OCI-M1 (cell line): Measurements from ENCODE around the gene CACNA1C.

Source experiments
- DNase-seq: peaks from one replicate; lab custom pipeline; 2025; lab: John Stamatoyannopoulos, UW

CACNA1C gene

DNA sequence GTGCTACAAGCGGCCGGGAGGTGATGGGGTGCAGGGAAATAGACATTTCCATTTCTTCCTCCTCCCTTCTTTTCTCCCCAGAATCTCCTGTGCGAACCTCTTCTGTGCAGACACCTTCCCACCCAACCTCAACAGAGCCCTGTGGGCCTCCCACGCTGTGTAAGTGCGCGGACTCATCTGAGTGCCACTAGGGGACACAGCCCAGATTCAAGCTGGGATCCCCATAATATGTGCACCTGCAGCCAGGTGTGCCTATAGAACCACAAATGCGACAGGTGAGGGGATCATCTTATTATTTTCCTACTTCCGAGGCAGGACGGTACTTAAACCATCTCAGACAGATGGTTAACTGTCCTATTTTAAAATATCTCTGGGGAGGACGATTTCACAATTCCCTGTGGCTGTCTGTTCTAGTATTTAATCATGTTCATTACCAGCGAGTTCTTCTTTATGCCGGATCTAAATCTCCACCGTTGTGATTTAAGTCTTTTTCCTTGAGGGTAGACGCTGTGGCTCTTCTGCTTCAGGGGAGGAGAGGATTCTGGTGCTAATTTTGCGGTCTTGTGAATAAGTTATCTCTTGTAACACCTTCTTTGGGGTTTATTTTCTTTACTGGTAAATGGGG, 17.2 kb upstream of the CACNA1C start:
- DNase-seq, result peak; percentile 41

DNA sequence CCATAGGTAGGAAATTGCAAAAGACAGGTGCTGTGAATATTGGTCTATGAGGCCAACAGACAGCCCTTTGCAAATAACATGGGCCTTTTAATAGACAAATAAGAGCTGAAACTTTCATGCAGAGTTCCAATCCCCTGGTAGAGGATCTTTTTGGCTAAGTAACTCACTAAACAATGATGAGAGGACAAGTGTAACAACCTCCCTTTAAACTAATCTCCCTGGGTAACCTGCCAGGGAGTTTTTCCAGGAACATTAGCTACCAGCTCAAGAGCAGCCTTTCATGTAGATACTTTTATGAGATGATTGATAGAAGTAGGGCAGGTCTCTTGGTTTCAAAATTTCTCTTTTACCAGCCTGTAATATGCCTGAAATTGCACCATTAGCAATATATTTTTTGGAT, 13.8 kb upstream of the CACNA1C start:
- DNase-seq, result no peak

DNA sequence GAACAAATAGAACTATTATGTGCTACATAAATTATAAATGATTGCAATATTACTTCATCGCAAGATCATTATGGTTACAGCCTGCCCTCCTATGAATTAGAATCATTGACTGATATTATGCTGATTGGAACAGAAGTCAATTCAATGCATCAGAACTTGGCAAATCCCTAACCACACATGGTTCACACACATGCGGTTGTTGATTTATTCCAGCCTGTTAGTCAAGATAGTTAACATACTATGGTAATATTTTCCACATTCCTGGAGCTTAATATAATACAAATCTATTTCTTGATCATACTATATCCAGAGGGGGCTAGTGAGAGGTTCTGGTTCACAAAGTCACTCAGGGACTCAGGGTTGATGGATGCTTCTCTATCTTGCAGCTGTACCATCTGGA, 9.7 kb upstream of the CACNA1C start:
- no peak for DNase-seq

DNA sequence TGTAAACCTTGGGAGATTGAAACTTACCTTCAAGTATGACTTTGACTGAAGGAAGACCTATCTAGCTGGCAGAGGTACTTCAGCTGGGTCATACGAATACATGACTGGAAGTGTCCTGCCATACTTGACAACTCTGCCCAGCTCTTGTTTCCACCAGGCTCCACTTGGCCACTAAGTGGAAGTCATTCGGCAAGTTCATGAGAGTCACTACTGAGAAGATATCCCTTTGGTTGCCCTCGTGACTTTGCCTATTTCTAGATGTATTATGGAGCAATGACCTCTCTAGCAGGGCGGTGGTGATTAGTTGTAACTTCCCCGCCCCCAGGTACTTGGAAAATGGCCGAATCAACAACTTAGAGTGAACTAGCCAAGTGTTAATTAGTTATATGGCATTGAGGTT, 8.6 kb upstream of the CACNA1C start:
- no peak for DNase-seq

DNA sequence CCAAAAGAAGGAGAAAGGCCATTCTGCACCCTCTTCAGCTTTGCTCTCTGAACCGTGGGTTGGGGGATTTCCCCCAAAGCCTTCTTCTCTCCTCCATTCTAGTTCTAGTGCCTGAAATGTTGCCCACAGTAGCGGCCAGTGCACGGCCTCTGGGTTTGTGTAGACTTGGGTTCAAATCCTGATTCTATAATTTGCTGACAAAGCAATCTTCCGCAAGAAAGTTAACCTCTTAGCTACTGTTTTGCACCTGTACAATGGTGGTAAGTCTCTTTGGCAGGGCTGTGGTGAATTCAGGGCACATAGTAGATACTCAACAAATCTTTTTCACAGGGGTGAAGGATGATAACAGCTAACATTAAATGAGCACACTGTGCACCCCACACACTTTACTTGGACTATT, 5.8 kb upstream of the CACNA1C start:
- DNase-seq, result no peak

DNA sequence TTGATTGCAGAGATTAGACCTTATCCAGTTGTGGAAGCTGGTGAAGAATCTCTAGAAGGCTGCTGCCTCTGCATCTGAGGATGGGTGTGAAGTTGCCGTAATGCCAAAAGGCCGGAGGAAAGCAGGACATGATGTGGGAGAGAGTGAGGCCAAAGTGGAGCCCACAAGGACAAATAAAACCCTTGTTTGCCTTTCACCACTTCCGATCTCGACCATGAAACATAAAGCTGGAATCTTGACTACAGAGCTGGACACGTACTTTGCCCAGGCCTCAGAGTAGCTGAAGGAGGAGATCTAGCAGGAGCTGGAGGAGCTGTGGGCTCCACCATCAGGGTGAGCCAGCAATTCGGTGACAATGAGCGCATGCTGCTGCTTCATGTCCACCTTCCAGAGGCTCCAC, 5.0 kb upstream of the CACNA1C start:
- no peak for DNase-seq

DNA sequence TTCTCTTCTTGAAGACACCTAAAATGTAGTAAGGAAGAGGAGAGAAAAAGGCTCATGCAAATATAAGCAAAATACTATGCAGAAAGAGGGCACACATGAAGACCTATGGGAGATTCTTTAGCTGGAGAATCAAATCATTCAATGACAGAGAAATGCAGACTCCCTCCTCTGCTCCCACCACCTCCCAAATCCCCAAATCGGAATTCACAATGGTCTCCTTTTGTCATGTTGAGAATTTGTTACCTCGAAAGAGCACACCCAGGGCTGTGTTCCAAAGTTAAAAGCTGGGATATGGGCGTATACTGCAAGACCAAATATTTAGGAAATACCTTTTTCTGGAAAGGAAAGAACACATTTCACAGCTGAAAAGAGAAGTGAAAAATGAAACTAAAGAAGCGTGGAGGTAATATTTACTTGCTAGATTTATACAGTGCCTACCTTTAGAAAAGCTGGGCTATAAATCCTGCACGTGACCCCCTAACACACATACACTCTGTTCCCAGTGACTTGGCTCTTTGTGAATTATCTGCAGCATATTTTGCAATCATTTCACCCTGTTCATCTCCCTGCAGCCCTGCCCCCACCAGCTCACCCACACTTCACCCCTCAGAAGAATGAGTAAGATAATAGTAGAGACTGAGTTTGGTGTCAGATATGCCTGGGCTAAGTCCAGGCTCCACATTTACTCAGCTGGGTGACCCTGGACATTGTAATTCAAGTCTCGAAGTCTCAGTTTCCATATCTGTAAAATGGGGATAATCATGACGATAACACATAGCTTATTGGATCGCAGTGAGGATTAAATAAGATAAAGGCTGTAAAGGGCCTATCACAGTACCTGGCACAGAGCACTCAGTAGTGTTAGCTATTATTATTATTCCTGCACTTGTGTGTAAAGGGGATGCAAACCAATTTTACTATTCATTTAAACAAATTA, 2.9 kb upstream of the CACNA1C start:
- peak; percentile 24 for DNase-seq

DNA sequence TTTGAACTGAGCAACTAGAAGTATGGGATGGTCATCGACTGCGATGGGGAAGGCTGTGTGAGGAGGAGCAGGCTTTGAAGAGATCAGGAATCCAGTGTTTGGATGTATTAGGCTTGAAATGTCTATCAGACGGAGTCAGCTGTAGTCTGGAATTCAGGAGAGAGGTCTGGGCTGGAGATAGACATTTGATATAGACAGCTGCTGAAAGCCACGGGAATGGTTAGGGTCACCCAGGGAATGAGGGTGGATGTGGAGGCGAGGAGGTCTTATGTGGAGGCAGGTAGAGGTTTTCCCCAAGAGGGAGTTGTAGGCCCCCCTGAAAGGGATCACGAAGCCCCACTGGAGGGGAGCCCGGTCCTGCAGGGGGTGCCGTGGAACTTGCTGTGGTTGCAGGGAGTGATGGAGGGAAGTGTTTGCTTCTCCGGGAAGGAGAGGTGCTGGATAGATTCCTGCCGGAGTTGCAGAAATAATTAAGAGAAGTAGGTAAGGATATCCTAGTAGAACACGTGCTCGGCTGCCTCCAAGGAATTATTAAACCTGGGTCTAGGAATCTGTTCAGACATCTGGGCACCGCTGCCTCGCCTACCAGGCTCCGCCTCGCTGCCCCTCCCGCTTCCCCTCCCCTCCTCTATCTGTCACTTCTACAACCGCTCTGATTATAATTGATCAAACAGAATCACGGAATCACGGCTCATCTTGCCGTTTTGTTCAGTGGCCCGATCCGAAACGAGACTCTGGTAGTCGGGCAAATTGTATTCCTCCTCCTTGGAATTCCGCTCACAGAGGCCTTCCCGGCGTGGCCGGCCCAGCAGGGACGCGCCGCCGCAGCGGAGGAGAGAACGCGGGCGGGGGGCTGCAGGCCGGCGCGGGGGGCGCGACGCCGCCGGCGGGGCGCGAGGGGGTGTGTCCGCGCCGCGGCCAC, 826 bp upstream of the CACNA1C start:
- DNase-seq, result no peak

DNA sequence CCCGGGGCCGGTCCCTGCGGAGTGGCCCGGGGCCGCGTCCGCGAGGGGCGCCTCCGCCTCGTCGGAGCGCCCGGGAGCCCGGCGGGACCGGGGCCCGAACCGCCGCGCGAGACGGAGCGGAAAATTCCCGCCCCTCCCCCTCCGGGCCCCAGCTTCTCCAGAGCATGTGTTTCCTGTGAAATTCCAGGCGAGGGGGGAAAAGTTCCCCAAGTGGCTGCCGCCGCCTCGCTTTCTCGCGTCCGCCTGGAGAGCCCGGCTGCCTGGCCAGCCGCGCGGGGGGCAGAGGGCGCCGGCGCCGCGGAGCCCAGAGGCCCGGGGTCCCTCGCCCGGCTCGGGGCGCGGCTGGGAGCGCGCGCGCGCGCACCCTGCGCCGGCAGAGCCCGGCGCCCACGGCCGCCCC, 904 bp downstream of the CACNA1C start:
- no peak for DNase-seq

DNA sequence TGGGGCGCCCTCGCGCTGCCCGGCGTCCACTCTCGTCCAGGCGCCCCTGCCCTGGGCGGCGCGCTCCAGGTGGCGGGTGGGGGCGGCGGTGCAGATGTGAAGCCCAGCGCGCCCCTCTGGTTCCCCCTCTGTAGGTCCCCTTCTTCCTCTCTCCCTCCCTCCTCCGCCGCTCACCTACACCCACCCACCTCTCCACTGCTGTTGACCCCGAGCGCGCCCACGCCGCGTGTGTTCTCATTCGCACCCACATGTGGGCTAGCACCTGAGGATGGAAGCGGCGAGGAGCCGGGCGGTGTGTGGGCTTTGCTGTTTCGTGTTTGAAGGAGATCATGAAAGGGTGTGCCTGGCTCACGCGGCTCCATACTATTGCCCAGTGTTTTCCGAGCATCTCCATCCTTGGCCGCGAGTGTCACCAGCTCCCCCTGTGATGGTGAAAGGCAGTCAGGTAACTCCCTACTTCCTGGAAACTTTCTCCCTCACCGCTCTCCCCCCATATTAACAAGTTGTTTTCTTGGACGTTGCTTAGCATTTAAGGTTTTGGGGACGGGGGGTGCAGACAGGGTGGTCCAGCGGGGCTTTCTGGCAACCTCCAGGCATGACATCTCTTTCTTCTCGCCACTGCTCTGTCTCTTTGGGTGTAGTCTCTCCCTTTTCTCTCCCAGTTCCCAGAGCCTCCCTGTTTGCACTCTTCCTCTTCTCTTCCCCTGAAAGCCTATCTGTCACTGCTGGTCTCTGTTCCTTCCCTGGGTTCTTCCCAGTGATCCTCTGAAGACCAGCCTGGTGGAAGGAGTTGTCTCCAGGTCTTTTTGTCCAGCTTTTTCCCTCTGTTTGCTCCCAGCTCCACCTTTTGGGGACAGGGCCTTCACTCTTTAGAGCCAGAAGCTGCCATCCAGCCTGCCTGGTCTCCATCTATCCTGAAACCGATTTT, 1.6 kb downstream of the CACNA1C start:
- no peak for DNase-seq

DNA sequence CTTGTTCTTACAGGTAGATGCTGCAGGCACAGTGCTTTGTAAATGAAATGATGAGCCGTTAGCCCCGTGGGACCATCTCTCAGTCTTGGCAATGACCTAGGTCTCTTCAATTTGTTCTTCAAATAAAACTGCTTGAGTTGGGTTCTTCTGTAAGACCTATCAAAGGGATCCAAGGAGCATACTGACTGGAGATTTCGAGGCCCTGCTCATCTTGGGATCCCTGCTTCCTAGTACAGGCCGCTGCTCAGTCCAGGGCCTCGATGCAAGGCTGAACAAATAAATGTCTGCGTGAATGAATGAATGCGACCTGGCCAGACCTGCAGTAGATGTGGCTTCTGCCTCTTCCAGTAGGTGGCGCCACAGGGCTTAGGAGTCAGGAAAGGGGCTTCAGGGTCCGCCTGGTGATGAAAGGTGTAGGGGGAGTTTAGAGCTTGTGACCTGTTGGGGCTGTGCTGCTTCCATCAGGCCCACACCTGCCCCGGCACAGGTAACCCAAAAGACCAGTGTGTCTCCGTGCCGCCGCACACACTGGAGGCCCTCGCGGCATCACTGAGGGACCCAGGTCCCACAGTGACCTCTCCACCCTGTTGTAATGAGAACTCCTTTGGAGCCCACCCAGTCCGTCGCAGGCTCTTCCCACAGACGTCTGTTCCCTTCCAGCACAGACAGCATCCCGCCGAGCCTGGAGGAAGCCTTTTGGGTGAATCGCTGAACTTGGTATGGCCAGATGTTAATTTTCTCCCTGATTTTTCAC, 4.4 kb downstream of the CACNA1C start:
- peak; percentile 63 for DNase-seq

DNA sequence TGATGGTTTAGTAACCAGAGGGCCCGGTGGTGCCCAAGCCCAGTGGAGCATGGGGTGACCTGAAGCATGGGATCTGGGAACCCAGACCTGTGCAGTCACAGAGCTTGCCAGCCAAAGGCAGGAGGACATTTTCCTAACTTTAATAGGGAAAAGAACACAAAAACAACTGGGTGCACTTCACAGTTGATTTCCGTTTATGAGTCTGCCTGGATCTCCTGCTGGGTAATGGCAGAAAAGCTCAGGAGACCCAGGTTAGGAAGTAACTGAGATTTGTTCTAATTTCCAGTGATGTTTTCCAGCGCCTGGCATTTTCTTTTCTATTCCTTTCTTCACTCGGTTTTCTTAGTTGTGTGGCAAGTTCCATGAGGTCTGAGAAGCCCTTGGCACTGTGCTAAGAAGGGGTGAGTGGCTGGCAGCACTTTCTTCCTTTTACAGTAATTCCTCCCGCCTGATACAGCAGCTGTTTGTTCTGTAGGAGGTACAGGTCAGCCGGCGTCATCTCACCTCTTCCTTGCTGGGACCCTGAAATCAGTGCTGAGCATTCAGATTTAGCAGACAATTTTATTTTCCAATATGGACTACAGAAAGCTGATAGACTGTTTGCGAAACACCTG, 5.1 kb downstream of the CACNA1C start:
- DNase-seq, result no peak

DNA sequence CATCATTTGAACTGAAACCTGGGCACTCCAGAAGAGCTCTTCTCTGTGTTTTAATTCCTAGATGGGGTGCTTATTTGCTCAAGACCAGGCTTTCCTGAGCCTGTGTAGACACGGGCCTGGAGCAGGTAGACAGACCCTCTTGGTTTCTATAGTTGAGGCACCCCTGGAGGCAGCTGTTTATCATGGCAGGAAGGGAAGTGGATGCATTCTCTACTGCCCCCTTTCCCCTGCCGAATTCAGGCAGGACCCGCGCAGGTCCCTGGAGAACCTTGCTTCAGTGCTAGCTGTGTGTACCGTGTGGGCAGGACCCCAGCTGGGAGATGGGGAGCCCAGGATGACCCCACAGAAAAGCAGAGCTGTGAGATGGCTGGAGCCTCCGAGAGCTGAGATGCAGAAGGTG, 6.0 kb downstream of the CACNA1C start:
- DNase-seq, result no peak

DNA sequence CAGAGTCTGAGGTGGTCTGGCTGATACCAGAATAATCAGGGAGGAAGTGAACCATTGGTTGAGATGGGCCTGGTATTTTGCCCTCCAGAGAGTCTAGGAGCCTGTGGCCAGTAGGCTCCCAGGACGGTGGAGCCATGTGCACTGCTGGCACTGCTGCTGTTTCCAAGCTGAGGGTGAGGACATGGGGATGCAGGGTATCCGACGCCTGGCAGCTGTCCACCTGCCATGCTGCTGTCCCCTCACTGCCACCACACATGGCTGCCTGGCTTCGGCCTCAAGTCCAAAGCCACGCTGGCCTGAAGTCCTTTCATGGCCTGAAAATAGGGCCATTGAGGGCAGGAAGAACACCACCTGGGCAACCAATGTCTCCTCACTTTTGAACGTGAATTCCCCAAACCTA, 8.6 kb downstream of the CACNA1C start:
- no peak for DNase-seq

DNA sequence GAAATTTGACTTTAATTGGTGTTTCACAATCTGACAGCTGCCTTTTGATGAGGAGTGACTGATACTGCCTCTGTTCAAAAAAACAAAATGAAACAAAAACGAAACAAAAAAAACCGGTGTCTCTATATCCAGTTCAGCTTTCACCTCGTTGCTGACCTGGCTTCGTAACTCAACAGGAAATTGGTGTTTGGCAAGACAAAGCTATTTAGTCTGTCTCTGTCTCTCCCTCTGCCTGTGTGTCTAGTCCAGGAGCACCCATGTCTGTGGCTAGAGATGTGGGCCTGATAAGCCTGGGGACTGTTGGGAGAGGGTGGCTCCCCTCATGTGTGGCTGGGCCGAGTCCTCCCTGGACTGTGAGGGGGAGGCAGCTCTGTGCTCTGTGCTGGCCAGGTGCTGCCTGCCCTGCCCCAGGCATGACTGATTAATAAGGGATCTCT, 11.3 kb downstream of the CACNA1C start:
- DNase-seq, result peak; percentile 48

DNA sequence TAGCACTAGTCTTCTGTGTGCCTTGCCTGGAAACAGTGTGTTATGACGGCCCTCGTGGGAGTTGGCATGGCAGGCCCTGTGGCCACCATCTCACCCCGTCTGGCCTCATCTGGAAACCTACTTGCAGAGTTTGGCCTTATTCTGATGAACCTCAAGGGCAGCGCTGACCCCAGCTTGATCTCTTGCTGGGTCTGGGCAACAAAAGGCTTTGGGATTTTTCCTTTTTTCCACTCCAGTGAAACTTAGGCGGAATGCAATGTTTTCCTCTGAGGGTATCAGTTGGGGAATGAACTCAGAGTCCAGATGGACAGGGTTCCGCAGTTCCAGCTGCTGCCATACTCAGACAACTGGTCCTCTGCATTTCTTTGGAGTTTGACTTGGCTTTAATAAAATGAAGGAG, 15.9 kb downstream of the CACNA1C start:
- DNase-seq, result no peak

DNA sequence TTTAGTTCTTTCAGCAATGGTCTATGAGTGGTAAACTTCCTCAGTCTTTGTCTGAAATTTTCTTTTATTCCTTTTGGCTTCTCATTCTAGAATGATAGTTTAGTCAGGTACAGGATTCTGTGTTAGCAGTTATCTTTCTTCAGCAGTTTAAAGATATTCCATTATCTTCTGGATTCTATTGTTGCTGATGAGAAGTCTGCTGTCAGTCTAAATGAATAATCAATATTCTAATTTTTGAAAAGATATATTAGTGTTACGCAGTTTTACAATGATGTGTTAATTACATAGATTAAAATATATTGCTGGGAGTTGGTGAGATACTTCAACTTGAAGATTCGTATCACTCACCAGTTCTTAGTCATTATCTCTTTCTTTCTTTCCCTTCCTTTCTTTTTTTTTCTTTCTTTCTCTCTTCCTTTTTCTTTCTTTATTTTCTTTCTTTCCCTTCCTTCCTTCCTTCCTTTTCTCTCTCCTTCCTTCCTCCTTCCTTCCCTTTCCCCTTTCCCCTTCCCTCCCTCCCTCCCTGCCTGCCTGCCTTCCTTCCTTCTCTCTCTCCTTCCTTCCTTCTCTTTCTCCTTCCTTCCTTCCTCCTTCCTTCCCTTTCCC, 17.8 kb downstream of the CACNA1C start:
- no peak for DNase-seq

DNA sequence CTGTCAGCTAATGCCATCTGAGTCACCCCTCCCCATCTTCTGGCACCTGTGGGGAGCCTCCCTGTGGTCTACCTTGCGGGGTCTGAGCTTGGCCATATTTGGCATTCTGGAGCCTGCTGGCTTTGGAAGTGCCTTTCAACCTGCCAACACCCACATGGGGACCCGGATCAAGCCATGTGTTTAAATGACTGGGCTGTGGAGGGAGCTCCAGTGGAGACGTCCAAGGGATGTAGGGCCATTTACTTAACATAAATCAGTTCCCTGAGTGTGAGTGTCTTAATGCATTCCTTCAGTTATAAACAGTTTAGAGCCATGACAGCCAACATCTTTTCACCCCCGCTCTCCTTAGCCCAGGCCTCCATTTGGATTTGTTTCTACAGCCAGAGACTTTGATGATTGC, 22.0 kb downstream of the CACNA1C start:
- DNase-seq, result no peak

DNA sequence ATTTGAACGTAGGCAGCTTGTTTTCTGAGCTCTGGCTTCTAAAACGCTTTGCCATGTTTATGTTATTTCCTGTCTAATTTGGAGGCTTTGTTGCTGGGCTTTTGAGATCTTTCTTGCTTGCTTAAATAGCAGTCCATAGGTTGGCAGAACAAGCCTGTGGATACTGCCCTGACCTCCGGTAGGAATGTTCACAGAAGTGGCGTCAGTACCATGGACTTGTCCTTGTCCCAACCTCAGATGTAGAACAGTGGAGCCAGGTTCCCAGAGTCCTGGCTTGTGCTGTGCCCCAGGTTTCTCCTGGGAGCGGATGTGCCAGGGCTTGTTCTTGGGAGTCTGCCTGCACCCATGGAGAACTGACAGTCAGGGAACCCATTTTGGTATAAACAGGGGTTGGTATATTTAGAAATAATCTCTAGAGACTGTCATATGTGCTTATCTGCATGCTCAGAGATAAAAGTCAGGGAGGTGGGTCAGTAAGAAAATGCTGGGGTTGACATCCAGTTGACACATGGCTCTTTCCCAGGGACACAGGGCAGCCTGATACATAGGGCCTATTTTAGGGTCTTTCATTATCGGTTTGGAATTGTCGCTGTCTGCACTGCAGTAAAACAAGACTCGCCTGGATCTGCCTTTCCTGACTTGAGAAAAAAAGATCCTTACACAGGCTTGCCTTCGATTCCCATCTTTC, 22.9 kb downstream of the CACNA1C start:
- no peak for DNase-seq
